A673 (cell line): ENCODE data around the gene C12orf57.

Experiments used
- EZH2 ChIP-seq: fragments of 200-600 bp; sonication (generic); IDR thresholded peaks from 2 replicates; pipeline ENCODE4 v1.6.1; 2017; ENCODE audit warnings: borderline replicate concordance, low read depth, mild to moderate bottlenecking, mixed read lengths, antibody characterized with exemption, low read length; ENCODE audit not compliant: poor library complexity, severe bottlenecking
- TF ChIP-seq, protein P1 (sequence below): fragments of 300-800, 200-600 bp; sonication (generic); conservative IDR thresholded peaks from 2 replicates; pipeline ENCODE4 v1.5.1; 2017; ENCODE audit warnings: low read depth, mild to moderate bottlenecking, antibody characterized with exemption, low read length, moderate library complexity, mixed read lengths

- TF ChIP-seq, protein P1, sequence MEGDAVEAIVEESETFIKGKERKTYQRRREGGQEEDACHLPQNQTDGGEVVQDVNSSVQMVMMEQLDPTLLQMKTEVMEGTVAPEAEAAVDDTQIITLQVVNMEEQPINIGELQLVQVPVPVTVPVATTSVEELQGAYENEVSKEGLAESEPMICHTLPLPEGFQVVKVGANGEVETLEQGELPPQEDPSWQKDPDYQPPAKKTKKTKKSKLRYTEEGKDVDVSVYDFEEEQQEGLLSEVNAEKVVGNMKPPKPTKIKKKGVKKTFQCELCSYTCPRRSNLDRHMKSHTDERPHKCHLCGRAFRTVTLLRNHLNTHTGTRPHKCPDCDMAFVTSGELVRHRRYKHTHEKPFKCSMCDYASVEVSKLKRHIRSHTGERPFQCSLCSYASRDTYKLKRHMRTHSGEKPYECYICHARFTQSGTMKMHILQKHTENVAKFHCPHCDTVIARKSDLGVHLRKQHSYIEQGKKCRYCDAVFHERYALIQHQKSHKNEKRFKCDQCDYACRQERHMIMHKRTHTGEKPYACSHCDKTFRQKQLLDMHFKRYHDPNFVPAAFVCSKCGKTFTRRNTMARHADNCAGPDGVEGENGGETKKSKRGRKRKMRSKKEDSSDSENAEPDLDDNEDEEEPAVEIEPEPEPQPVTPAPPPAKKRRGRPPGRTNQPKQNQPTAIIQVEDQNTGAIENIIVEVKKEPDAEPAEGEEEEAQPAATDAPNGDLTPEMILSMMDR: no peak
- TF ChIP-seq EZH2: no peak
These were observed 2.5 kb downstream of the C12orf57 start for GRCh38 chr12:6946033-6946919.
